Parathyroid adenoma (tissue), 2 donors: ENCODE measurements around the gene ACOX1.

ENCODE experiments used
- H2AFZ ChIP-seq: fragments of 300-600 bp; sonication (generic); one replicate; pipeline ENCODE4 v1.7.0; 2017; ENCODE audit warnings: antibody characterized with exemption, mild to moderate bottlenecking
- H3K27ac ChIP-seq: fragments of 300-600 bp; sonication (generic); one replicate; pipeline ENCODE4 v1.7.0; 2017
- H3K27me3 ChIP-seq: fragments of 300-600 bp; sonication (generic); one replicate; pipeline ENCODE4 v1.7.0; 2017; ENCODE audit warnings: low read length; ENCODE audit not compliant: control insufficient read depth, insufficient read depth
- H3K36me3 ChIP-seq: fragments of 300-600 bp; sonication (generic); one replicate; pipeline ENCODE4 v1.7.0; 2017; ENCODE audit warnings: low read length; ENCODE audit not compliant: control insufficient read depth, insufficient read depth
- H3K4me1 ChIP-seq: fragments of 300-600 bp; sonication (generic); one replicate; pipeline ENCODE4 v1.7.0; 2017; ENCODE audit warnings: control low read depth
- H3K4me2 ChIP-seq: fragments of 300-600 bp; sonication (generic); one replicate; pipeline ENCODE4 v1.7.0; 2017; ENCODE audit warnings: low read length
- H3K4me3 ChIP-seq: fragments of 300-600 bp; sonication (generic); one replicate; pipeline ENCODE4 v1.7.0; 2017; ENCODE audit warnings: low read depth, low read length
- H3K79me2 ChIP-seq: fragments of 300-600 bp; sonication (generic); one replicate; pipeline ENCODE4 v1.7.0; 2017; ENCODE audit warnings: control low read depth
- H3K9ac ChIP-seq: fragments of 300-600 bp; sonication (generic); one replicate; pipeline ENCODE4 v1.7.0; 2017; ENCODE audit warnings: mild to moderate bottlenecking
- H3K9me3 ChIP-seq: fragments of 300-600 bp; sonication (generic); one replicate; pipeline ENCODE4 v1.7.0; 2017; ENCODE audit warnings: low read length; ENCODE audit not compliant: control insufficient read depth
- TF ChIP-seq, protein P1 (sequence below): fragments of 300-600 bp; sonication (generic); IDR thresholded peaks from one replicate; pipeline ENCODE4 v1.7.0; 2017; ENCODE audit warnings: antibody characterized with exemption, mild to moderate bottlenecking
- donor health status: primary hyperparathyroidism.

The ACOX1 gene

GRCh38 chr17:76014925-76015261 lies 35.9 kb upstream of the ACOX1 start:
- no peak overlapping the region for H3K27ac ChIP-seq
- H3K27me3 ChIP-seq: no peaks in the 10 kb centered on the region
- H3K79me2 ChIP-seq: no peaks in the 10 kb centered on the region
- no peak overlapping the region for H3K4me3 ChIP-seq
- H2AFZ ChIP-seq: no peak overlapping the region
- TF ChIP-seq, protein P1, sequence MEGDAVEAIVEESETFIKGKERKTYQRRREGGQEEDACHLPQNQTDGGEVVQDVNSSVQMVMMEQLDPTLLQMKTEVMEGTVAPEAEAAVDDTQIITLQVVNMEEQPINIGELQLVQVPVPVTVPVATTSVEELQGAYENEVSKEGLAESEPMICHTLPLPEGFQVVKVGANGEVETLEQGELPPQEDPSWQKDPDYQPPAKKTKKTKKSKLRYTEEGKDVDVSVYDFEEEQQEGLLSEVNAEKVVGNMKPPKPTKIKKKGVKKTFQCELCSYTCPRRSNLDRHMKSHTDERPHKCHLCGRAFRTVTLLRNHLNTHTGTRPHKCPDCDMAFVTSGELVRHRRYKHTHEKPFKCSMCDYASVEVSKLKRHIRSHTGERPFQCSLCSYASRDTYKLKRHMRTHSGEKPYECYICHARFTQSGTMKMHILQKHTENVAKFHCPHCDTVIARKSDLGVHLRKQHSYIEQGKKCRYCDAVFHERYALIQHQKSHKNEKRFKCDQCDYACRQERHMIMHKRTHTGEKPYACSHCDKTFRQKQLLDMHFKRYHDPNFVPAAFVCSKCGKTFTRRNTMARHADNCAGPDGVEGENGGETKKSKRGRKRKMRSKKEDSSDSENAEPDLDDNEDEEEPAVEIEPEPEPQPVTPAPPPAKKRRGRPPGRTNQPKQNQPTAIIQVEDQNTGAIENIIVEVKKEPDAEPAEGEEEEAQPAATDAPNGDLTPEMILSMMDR: no peak
- no peak overlapping the region for H3K4me2 ChIP-seq
- no peaks in the 10 kb centered on the region for H3K9me3 ChIP-seq
- no peak overlapping the region for H3K9ac ChIP-seq
- peaks cover 7% of the 10 kb centered on the region for H3K4me1 ChIP-seq
- no peaks in the 10 kb centered on the region for H3K36me3 ChIP-seq

DNA sequence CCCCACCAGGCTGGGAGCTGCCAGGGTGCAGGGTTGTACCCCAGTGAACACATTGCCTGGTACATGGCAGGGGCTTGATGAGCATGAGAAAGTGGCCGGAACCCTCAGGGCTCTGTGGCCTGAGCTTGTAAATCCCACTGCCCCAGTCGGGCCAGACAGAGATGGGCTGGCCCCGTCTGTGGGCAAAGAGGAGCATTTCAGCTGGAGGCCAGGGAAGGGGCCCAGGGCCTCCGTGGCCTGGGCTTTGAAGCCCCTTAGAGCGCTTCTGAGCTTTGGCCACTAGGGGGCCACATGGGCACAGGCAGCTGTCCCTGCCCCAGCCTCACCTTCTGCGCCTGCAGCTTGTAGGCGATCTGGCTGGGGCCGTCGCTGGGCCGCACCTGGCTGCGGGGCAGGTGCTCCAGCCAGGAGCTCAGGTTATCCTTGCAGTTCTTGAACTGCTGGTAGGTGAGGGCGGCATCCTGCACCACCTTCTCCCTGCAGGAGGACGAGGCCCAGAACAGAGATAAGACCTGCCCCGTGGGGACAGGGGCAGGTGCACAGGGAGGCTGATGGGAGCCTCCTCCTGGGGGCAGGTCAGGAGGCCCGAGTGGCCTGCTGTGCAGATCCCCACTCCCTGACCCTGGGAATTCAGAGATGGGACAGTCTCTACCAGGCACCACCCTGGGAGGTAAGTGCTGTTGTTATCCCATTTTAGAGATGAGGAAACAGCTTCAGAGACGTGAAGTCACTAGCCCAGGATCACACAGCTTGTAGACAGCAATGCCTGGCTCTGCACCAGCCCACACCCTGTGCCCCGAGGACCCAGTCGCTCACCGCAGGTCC lies 35.3 kb upstream of the ACOX1 start:
- H3K36me3 ChIP-seq: no peaks in the 10 kb centered on the region
- H3K4me2 ChIP-seq: no peak overlapping the region
- H3K4me1 ChIP-seq: peaks cover 7% of the 10 kb centered on the region
- H3K27me3 ChIP-seq: no peaks in the 10 kb centered on the region
- H3K9ac ChIP-seq: no peak overlapping the region
- peak overlapping the region; percentile 32 for H3K27ac ChIP-seq
- H3K79me2 ChIP-seq: no peaks in the 10 kb centered on the region
- TF ChIP-seq, protein P1: peak; percentile 100
- H3K4me3 ChIP-seq: no peak overlapping the region
- H2AFZ ChIP-seq: peak overlapping the region; percentile 64
- no peaks in the 10 kb centered on the region for H3K9me3 ChIP-seq

GRCh38 chr17:76013377-76013932 lies 34.5 kb upstream of the ACOX1 start:
- Histone ChIP-seq H2AFZ (no peak overlapping the region), H3K79me2 (no peaks in the 10 kb centered on the region), H3K4me3 (no peak overlapping the region), H3K9ac (no peak overlapping the region), H3K27ac (no peak overlapping the region), H3K4me1 (peaks cover 7% of the 10 kb centered on the region), H3K27me3 (no peaks in the 10 kb centered on the region), H3K4me2 (no peak overlapping the region), H3K36me3 (no peaks in the 10 kb centered on the region), H3K9me3 (no peaks in the 10 kb centered on the region)
- TF ChIP-seq, protein P1: no peak

- Histone ChIP-seq H3K36me3 (no peaks in the 10 kb centered on the region), H3K9ac (no peak overlapping the region)
- TF ChIP-seq, protein P1: no peak
Measured at GRCh38 chr17:76011951-76012350, 33.0 kb upstream of the ACOX1 start.

More at GRCh38 chr17:76011951-76012350, 33.0 kb upstream of the ACOX1 start:
- no peak overlapping the region for H2AFZ ChIP-seq
- H3K4me3 ChIP-seq: no peak overlapping the region
- peaks cover 7% of the 10 kb centered on the region for H3K4me1 ChIP-seq
- no peaks in the 10 kb centered on the region for H3K27me3 ChIP-seq
- H3K4me2 ChIP-seq: no peak overlapping the region
- H3K27ac ChIP-seq: no peak overlapping the region
- no peaks in the 10 kb centered on the region for H3K79me2 ChIP-seq
- no peaks in the 10 kb centered on the region for H3K9me3 ChIP-seq
